SW 1271 (cell line): ENCODE measurements around the gene UGT1A1.
A peak's percentile ranks its signal among the peaks of the same experiment; 100 is the strongest.

ENCODE experiments used
- DNase-seq, 2 experiments: peaks; one replicate each; lab custom pipeline; 2025; lab: John Stamatoyannopoulos, UW

The UGT1A1 gene

DNA sequence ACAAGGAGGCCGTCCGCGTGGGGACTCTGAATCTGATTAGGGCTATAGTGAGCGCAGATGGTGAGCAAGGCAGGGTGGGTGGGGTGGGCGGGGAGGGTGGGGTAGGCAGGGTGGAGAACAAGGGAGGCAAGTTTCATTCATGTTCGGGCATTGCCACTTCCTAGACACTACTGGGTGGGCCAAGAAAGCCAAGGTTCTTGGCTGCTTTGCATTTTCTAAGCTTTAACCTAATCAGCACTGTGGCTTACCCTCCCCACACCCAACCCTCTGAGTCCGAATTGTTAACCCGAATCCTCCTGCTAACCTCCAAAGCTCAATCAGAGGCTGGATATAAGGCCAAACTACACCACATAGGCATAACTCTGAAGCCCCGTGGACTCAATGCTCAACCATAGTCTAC lies 36.2 kb downstream of the UGT1A1 start:
- DNase-seq: no peak

DNA sequence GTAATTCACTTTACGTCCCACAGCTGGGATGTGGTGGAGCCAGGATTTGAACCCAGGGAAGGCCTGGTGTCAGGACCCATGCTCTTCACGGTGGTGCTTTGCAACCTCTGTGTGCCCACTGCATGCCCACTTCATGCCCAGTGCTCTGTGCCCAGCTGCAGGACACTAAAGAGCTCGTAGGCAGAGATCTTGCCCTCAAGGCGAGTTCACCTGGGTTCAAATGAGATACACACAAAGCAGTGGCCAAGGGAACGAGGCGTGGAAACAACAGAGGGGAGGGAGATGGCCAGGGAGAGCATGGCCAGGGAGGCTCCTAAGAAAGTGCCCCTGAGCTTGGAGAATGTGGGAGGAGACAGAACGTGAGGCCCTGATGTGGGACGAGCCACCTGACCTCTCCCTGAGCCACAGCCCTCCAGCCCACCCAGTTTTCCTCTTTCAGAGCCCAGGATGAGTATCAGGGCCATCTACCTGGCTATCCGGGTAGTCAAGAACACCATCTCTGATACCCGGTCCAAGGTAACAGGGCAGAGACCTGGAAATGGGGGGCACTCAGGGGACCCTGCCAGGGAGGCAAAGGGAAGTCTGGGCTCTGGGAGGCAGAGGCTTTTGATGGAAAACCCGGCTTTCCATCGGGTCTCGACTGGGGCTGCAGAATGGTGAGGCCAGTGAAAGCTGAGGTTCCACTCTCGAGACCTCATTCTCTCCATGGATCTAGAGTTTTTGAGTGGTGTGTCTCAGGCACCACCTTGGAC lies 38.4 kb downstream of the UGT1A1 start:
- no peak for DNase-seq

DNA sequence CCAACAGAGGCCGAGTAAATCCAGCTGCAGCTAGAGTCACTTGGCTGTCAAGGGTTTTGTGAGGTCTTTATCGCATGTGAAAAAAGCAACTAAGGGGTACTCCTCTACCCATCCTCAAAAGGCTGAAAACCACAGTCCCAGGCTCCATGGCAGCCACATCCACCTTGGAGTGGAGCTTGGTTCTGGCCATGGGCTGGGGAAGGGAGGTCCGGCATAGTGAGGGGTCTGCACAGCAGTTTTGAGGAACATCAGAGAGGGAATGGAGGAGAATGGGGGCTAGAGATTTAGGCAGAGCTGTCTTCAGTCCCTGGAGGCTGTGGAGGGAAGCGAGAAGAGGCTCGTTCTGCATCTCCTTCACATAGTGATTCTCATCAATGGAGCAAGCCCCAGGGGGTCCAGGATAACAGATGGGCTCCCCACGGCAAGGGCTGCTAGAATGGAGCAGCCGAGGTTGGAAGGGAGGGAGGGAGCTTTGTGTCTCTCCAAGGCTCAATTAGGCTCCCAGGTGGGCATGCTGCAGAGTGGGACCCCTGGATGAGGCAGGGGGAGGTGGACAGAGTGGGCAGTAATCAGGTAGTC lies 39.1 kb downstream of the UGT1A1 start:
- DNase-seq: no peak

DNA sequence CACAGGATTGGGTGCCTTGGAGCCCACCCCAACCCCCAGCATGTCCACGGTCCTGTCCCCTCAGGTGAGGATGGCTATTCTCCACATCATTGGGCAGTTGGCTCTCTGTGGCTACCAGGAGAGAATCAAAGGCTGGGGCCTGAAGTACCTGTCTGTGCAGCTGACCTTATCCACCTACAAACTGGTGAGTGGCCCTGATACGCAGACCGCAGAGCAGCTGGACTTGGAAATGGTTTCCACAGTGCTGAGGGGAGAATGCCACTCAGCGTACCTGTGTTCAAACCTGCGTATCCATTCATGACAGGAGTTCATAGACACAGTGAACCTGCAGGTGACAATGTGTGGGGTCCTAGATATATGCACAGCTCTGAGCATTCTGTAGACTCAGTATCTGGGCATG lies 39.6 kb downstream of the UGT1A1 start:
- DNase-seq: no peak

DNA sequence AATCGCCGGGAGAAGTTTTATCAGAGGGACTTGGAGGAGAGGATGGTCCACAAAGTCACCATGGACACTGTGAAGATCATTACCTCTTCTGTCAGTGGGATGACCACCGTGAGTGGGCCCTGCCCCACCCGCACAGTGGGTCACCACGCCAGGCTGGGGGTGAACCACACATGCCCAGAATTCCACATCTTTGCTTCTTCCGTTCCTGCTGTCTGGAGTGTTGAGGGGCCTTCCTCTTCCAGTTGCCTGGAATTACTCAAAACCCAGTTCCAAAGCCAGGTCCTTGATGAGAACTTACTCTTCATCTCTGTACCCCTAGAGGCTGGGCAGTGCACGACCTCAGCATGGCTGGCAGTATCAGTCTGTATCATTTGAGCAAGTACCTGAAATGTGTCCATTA lies 40.1 kb downstream of the UGT1A1 start:
- no peak for DNase-seq

DNA sequence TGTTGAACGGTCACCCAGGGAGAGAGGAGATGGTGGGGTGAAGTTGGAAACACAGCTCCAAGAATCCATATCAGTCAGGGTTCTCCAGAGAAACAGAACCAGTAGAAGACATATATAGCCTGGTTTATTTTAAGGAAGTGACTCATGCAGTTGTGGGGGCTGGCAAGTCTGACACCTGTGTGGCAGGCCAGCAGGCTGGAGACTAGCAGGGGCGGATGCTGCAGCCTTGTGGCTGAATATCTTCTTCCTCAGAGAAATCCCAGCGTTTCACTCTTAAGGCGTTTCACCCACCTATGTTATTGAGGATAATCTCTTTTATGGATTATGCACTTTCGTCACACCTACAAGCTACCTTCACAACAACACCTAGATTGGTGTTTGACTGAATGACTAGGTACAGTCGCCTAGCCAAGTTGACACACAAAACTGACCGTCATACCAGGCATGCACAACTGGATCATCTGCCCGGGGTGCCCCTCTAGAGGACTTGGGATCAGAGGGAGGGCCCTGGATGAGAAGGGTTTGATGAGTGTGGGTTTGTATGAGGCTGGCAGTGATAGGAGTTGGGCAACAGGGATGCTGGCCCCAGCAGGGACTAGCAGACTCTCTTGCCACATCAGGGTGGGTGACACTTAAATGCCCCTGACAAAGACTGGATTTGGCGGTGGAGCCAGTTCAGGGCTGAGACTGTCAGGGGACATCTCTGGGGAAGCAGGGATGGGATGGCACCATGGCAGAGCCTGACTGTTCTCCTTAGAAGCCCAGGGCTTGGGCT lies 41.5 kb downstream of the UGT1A1 start:
- peak in 1 of 2 experiments; percentile 3 for DNase-seq

DNA sequence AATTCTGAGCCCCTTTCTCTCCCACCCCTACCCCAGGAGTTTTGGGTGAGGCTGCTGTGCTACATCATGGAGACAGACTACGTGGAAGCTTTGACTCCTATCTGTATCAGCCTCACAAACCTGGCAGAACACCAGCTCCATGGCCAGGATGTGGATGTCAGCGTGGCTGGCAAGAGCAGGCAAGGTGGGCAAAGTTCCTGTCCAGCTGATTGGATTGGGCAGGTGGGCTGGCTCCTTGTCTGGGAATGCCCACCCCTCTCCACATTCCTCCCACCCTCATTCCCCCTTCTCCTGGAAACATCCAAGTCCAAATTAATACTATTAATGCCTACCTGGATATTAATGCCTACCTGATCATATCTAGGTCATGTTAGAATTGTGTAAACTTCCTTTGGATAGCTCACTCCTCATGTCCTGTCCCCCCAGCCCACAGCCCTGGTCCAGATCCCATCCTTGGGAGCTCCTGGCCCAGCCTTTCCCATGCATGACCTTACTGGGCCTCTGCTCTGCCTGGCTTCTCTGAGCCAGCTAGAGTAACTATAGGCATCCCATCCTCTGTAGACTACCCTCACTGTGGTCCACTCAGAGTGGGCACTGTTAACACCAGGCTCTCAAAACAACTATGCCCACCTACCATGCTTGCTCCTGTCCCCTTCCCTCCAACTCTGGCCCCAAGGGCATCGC lies 42.2 kb downstream of the UGT1A1 start:
- DNase-seq: no peak

DNA sequence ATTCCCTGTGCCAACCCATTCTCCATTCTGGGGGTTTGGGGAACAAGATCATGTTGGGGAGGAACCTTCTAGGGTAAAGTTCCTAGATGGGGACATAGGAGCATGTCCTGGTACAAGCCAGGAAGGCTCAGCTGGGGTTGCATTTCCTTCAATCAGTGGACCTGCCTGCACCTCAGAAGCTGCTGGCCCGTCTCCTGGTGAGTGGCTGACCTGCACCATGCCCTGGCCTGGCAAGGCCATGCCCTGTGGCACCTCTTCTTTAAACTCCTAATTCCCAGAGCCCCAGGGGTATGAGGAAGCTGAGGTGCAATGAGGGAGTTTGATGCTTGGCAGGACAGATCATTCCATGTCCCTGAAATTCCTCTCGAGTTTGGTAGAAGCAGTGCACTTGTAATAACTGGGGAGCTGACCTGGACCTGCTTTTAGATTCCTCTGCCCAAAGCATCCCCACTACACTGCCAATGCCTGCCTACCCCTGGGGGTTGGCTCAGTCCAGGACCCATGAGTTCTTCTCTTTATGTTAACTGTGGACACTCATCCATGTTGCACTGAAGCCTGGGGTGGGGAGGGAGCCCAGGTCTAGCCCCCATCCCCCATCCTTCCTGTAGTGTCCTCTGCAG lies 43.3 kb downstream of the UGT1A1 start:
- DNase-seq: no peak

- DNase-seq: no peak
These were observed 43.9 kb downstream of the UGT1A1 start for GRCh38 chr2:233803994-233804393.

DNA sequence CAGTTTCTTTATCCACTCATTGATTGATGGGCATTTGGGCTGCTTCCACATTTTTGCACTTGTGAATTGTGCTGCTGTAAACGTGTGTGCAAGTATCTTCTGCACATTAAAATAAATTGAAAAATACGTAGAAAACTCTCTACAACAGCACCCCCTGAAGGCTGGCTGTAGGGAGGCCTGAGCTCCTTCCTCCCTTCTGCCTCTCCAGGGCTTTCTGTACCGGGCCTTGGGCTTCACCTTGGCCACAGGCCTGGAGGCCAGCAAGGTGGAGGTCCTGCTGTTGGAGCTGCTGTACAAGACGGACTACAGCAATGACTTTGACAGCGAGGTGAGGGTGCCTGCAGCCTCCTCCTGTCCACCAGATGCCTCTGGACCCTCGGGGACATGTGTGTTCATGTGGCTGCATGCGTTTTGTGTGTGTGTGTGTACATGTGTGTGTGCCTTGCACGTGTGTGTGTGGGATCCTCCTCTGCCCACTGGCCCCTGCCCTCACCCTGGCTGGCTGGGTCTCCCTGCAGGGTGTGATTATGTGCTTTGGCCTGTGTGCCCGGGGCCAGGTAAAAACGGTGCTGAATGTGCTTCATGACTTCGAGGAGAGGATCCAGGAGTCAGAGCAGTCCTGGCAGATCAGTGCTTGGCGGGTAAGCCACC lies 47.3 kb downstream of the UGT1A1 start:
- DNase-seq: no peak

- no peak for DNase-seq
These were observed 48.2 kb downstream of the UGT1A1 start for GRCh38 chr2:233807966-233808935.

- DNase-seq: no peak
These were observed 50.3 kb downstream of the UGT1A1 start for GRCh38 chr2:233810385-233810784.

DNA sequence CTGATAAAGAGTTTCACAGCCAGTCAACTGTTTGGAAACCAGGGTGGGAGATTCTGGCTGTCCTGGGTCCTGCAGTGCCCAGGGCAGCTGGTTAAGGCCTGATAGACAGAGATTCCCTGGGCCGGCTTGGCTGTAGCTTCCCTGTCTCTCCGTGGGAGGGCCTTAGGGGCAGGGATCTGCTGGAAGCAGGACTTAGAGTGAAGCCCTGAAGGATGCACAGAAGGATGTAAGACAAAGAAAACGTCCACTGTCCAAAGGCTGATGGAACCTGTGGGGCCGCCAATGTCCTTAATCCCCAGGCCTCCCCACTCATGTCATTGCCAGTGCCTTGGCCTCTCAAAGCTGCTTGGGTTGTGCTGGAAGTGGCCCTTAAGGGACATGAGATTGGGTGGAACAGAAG lies 51.0 kb downstream of the UGT1A1 start:
- DNase-seq: no peak

DNA sequence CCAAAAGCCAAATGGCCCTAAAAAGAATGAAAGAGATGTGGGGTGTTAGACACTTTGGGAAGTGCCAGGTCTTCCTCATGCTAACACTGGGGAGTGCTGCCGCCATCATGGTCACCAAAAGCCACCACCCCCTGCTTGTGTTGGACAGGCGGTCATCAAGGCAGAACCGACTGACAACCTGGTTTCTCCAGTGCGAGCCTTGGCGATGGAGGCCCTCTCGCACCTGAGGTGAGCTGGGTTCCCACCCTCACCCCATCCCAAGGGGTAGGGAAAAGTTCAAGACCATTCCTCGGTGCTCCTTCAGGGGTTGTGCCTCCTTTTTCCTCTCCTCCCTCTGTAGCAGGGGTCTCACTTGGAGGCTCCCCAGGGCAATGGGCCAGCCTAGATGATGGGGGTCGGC lies 51.7 kb downstream of the UGT1A1 start:
- no peak for DNase-seq

GRCh38 chr2:233813236-233814055 lies 53.4 kb downstream of the UGT1A1 start:
- no peak for DNase-seq

- peak in 1 of 2 experiments; percentile 10 for DNase-seq
These were observed 54.2 kb downstream of the UGT1A1 start for GRCh38 chr2:233814056-233814835.

DNA sequence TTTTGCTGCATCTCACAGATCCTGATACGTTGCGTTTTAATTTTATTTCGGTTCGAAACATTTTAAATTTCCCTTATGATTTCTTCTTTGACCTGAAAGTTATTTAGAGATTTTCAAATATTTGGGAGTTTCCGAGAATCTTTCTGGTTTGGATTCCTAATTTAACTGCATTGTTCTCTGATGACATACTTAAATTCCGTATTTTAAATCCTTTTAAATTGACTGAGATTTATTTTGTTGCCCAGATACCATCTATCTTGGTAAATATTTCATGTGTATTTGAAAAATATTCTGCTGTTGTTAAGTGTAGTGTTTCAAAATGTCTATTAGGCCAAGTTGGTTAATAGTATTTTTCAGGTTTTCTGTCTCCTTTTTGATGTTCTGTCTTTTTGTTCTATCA lies 55.8 kb downstream of the UGT1A1 start:
- no peak for DNase-seq

GRCh38 chr2:233816334-233816733 lies 56.3 kb downstream of the UGT1A1 start:
- no peak for DNase-seq

- no peak for DNase-seq
These were observed 56.7 kb downstream of the UGT1A1 start for GRCh38 chr2:233816771-233817170.
